Common myeloid progenitor, CD34-positive (primary cell): ENCODE measurements around the gene ERMARD.
"Not testable (repeated sequence)": the region's sequence is repeated elsewhere in the genome, so short reads cannot be mapped to it uniquely, and the experiment has no call there.

Source experiments
- CTCF ChIA-PET: fragments of 350-600 bp; sonication (Branson Sonifier 250); formaldehyde crosslinking; loops from one replicate; lab custom pipeline; 2021; ENCODE audit warnings: antibody characterized with exemption; lab: Charles Lee
- POLR2A ChIA-PET: fragments of 350-600 bp; sonication (Branson Sonifier 250); formaldehyde crosslinking; loops from one replicate; lab custom pipeline; 2021; ENCODE audit warnings: antibody characterized with exemption; lab: Charles Lee
- DNase-seq, 3 donors: peaks; one replicate each; pipeline versions ENCODE4 v3.0.0 to v3.0.0-alpha.2; 2013
- H3K27ac ChIP-seq, 2 experiments: 1 replicate in 1 of 2; 2 replicates in 1 of 2; pipeline ENCODE4 v1.7.0; 2013; ENCODE audit warnings: inconsistent platforms in 2 of 2, low read length in 2 of 2, mild to moderate bottlenecking in 2 of 2, low read depth in 1 of 2, moderate library complexity in 1 of 2; ENCODE audit not compliant: severe bottlenecking in 2 of 2, insufficient read depth in 1 of 2, poor library complexity in 1 of 2
- H3K27me3 ChIP-seq, 5 experiments: replicated peaks in 2 of 5; 1 replicate in 3 of 5; 2 replicates in 2 of 5; pipeline versions ENCODE4 v1.6.1 to v1.7.0; 2013; ENCODE audit warnings: low read length in 4 of 5, mild to moderate bottlenecking in 2 of 5, moderate library complexity in 2 of 5, inconsistent platforms in 1 of 5; ENCODE audit not compliant: insufficient read depth in 5 of 5, control insufficient read depth in 4 of 5
- H3K36me3 ChIP-seq, 4 experiments: 1 replicate in 2 of 4; 2 replicates in 2 of 4; pipeline versions ENCODE4 v1.6.1 to v1.7.0; 2013; ENCODE audit warnings: low read length in 3 of 4, control low read depth in 1 of 4, mild to moderate bottlenecking in 1 of 4; ENCODE audit not compliant: control insufficient read depth in 4 of 4, insufficient read depth in 4 of 4
- H3K4me1 ChIP-seq, 4 experiments: 1 replicate in 3 of 4; 2 replicates in 1 of 4; pipeline versions ENCODE4 v1.6.1 to v1.7.1; 2013; ENCODE audit warnings: low read length in 3 of 4, mild to moderate bottlenecking in 3 of 4, control low read depth in 1 of 4, inconsistent platforms in 1 of 4, moderate library complexity in 1 of 4; ENCODE audit not compliant: control insufficient read depth in 4 of 4, insufficient read depth in 4 of 4; ENCODE audit errors: control extremely low read depth in 1 of 4
- H3K4me3 ChIP-seq, 7 experiments: 1 replicate in 4 of 7; 2 replicates in 3 of 7; pipeline versions ENCODE4 v1.5.1 to v1.7.0; 2013; ENCODE audit warnings: mild to moderate bottlenecking in 7 of 7, low read length in 6 of 7, moderate library complexity in 6 of 7, inconsistent platforms in 2 of 7, low read depth in 2 of 7, control low read depth in 1 of 7; ENCODE audit not compliant: insufficient read depth in 4 of 7, control insufficient read depth in 1 of 7; ENCODE audit errors: extremely low read depth in 1 of 7
- H3K9me3 ChIP-seq, 5 experiments: 1 replicate in 4 of 5; 2 replicates in 1 of 5; pipeline versions ENCODE4 v1.6.1 to v1.7.1; 2013; ENCODE audit warnings: low read length in 4 of 5, mild to moderate bottlenecking in 2 of 5, inconsistent platforms in 1 of 5, low read depth in 1 of 5, moderate library complexity in 1 of 5; ENCODE audit not compliant: control insufficient read depth in 4 of 5, insufficient read depth in 2 of 5; ENCODE audit errors: control extremely low read depth in 1 of 5
- WGBS: methylation state at CpG from one replicate; pipeline ENCODE4 v1.1.5; 2013; ENCODE audit not compliant: insufficient coverage; 5-methylcytosine and 5-hydroxymethylcytosine counted together

ERMARD gene

GRCh38 chr6:169755162-169755561 is 3.7 kb downstream of the ERMARD start:
- no peak for DNase-seq
- Histone ChIP-seq H3K27ac (no peak overlapping the region), H3K4me1 (peaks cover 8 to 22% (median 15%) of the 10 kb centered on the region in 4 experiments), H3K36me3 (peaks cover 8 to 39% (median 18%) of the 10 kb centered on the region in 4 experiments), H3K4me3 (no peak overlapping the region), H3K9me3 (no peaks in the 10 kb centered on the region), H3K27me3 (no peaks in the 10 kb centered on the region)
- POLR2A ChIA-PET = no interaction called here
- CTCF ChIA-PET = interaction anchor here (1.2 kb wide), 1 partner anchor 18 kb away, joined by 3 read pairs; no protein-coding TSS in a partner anchor
- WGBS = 98% methylated on average over 6 of the region's 6 CpGs

- H3K4me3 ChIP-seq = no peak overlapping the region
- no peak for DNase-seq
Measured at GRCh38 chr6:169763308-169763707, 11.9 kb downstream of the ERMARD start.

GRCh38 chr6:169763881-169764280 is 12.5 kb downstream of the ERMARD start:
- no peak for DNase-seq
- Histone ChIP-seq H3K27me3 (no peaks in the 10 kb centered on the region), H3K36me3 (peaks cover 15 to 82% (median 45%) of the 10 kb centered on the region in 4 experiments), H3K4me3 (no peak overlapping the region), H3K4me1 (no peaks in the 10 kb centered on the region), H3K27ac (no peak overlapping the region), H3K9me3 (no peaks in the 10 kb centered on the region)
- ChIA-PET POLR2A (interaction anchor here (0.6 kb wide), 1 partner anchor 232 kb away, joined by 5 read pairs; no protein-coding TSS in a partner anchor), CTCF (no interaction called here)
- WGBS = 95% methylated on average over 7 of the region's 10 CpGs

More at GRCh38 chr6:169763308-169763707, 11.9 kb downstream of the ERMARD start:
- CTCF ChIA-PET = interaction anchor here (0.8 to 1.4 kb wide), 2 partner anchors 11 to 26 kb away, joined by 3 to 4 read pairs; no protein-coding TSS in a partner anchor
- H3K27me3 ChIP-seq = no peaks in the 10 kb centered on the region
- H3K36me3 ChIP-seq = peaks cover 13 to 78% (median 48%) of the 10 kb centered on the region in 4 experiments
- 92% methylated on average over 10 of the region's 10 CpGs for WGBS
- POLR2A ChIA-PET = no interaction called here
- H3K9me3 ChIP-seq = no peaks in the 10 kb centered on the region
- H3K27ac ChIP-seq = no peak overlapping the region
- no peaks in the 10 kb centered on the region for H3K4me1 ChIP-seq

- POLR2A ChIA-PET, H3K9me3 ChIP-seq, H3K4me3 ChIP-seq, H3K27me3 ChIP-seq, DNase-seq, H3K27ac ChIP-seq, H3K4me1 ChIP-seq: not testable (repeated sequence)
- 95% methylated on average over 4 of the region's 10 CpGs for WGBS
- CTCF ChIA-PET = interaction anchor here (2.1 kb wide), 1 partner anchor 24 kb away, joined by 9 read pairs; no protein-coding TSS in a partner anchor
- H3K36me3 ChIP-seq = peaks cover 13 to 71% (median 39%) of the 10 kb centered on the region in 4 experiments
Measured at GRCh38 chr6:169765789-169766188, 14.4 kb downstream of the ERMARD start.

GRCh38 chr6:169766232-169766631 is 14.8 kb downstream of the ERMARD start:
- ChIA-PET POLR2A (no interaction called here), CTCF (interaction anchor here (2.1 kb wide), 1 partner anchor 24 kb away, joined by 9 read pairs; no protein-coding TSS in a partner anchor)
- H3K36me3 ChIP-seq = peaks cover 13 to 67% (median 37%) of the 10 kb centered on the region in 4 experiments

GRCh38 chr6:169766921-169767736 is 15.7 kb downstream of the ERMARD start:
- Histone ChIP-seq H3K36me3 (peaks cover 17 to 68% (median 41%) of the 10 kb centered on the region in 4 experiments), H3K27me3 (no peaks in the 10 kb centered on the region), H3K4me1 (no peaks in the 10 kb centered on the region), H3K4me3 (no peak overlapping the region), H3K9me3 (no peaks in the 10 kb centered on the region), H3K27ac (no peak overlapping the region)
- WGBS = 97% methylated on average over 12 of the region's 13 CpGs
- POLR2A ChIA-PET = no interaction called here
- no peak for DNase-seq
- CTCF ChIA-PET = interaction anchor here (2.1 kb wide), 1 partner anchor 23 kb away, joined by 9 read pairs; no protein-coding TSS in a partner anchor

More at GRCh38 chr6:169766232-169766631, 14.8 kb downstream of the ERMARD start:
- Histone ChIP-seq H3K4me1 (no peaks in the 10 kb centered on the region), H3K4me3 (no peak overlapping the region), H3K9me3 (no peaks in the 10 kb centered on the region), H3K27ac (no peak overlapping the region), H3K27me3 (no peaks in the 10 kb centered on the region)
- no peak for DNase-seq
- 100% methylated on average over 5 of the region's 5 CpGs for WGBS

- 98% methylated on average over 7 of the region's 9 CpGs for WGBS
- no peaks in the 10 kb centered on the region for H3K9me3 ChIP-seq
- H3K27me3 ChIP-seq = no peaks in the 10 kb centered on the region
- no peaks in the 10 kb centered on the region for H3K4me1 ChIP-seq
- H3K36me3 ChIP-seq = peaks cover 21 to 46% (median 34%) of the 10 kb centered on the region in 4 experiments
- POLR2A ChIA-PET = no interaction called here
- no peak overlapping the region for H3K4me3 ChIP-seq
- no peak for DNase-seq
- no peak overlapping the region for H3K27ac ChIP-seq
- CTCF ChIA-PET = interaction anchor here (1.0 to 1.4 kb wide), 2 partner anchors 11 to 15 kb away, joined by 4 to 5 read pairs; no protein-coding TSS in a partner anchor
Measured at GRCh38 chr6:169774347-169774746, 22.9 kb downstream of the ERMARD start.
